PC-3 (cell line): ENCODE results near the gene CORO2A. TPM values are rescaled to one million over a fixed set of nuclear protein-coding genes. Genes with fewer than 3 reads are reported as not detected.

Experiments used
- ATAC-seq: fragments of 200-7000 bp; cut with Tn5 transposase; 2 replicates; pipeline ENCODE4 v1.9.1; 2020; ENCODE audit warnings: mild to moderate bottlenecking, moderate library complexity
- BruUV-seq: library from RNA; stranded (reverse); fragments of 400-500 nt; replicated peaks from 2 replicates; lab custom pipeline; 2021; lab: Mats Ljungman, UMichigan
- CTCF ChIA-PET: fragments of 300-600 bp; sonication (Branson Sonifier 250); formaldehyde crosslinking; loops from one replicate; lab custom pipeline; 2022; ENCODE audit warnings: antibody characterized with exemption; lab: Charles Lee
- POLR2A ChIA-PET: fragments of 300-600 bp; sonication (Branson Sonifier 250); formaldehyde crosslinking; loops from one replicate; lab custom pipeline; 2022; ENCODE audit warnings: antibody characterized with exemption; ENCODE audit not compliant: unreplicated experiment; lab: Charles Lee
- DNase-seq: peaks from one replicate; pipeline ENCODE4 v3.0.0-alpha.2; 2015
- H2AFZ ChIP-seq: fragments of 300-600 bp; sonication (generic); 2 replicates; pipeline ENCODE4 v1.6.0; 2016; ENCODE audit warnings: antibody characterized with exemption, low read length
- H3F3A ChIP-seq: fragments of 300-600 bp; sonication (generic); one replicate; pipeline ENCODE4 v1.6.0; 2017; ENCODE audit warnings: antibody characterized with exemption, low read length, control low read depth, mild to moderate bottlenecking; ENCODE audit not compliant: unreplicated experiment
- H3K27ac ChIP-seq: fragments of 300-600 bp; sonication (generic); 2 replicates; pipeline ENCODE4 v1.5.1; 2016; ENCODE audit warnings: mild to moderate bottlenecking, low read length
- H3K27me3 ChIP-seq: fragments of 300-600 bp; sonication (generic); 2 replicates; pipeline ENCODE4 v1.6.1; 2016; ENCODE audit warnings: low read length, mixed read lengths
- H3K36me3 ChIP-seq: fragments of 300-600 bp; sonication (generic); 2 replicates; pipeline ENCODE4 v1.6.1; 2016; ENCODE audit warnings: low read depth, mixed run types, low read length, mixed read lengths
- H3K4me1 ChIP-seq: fragments of 300-600 bp; sonication (generic); 2 replicates; pipeline ENCODE4 v1.5.1; 2016; ENCODE audit warnings: low read length; ENCODE audit not compliant: insufficient read depth
- H3K4me2 ChIP-seq: fragments of 300-600 bp; sonication (generic); 2 replicates; pipeline ENCODE4 v1.6.0; 2016; ENCODE audit warnings: low read length
- H3K4me3 ChIP-seq: fragments of 300-600 bp; sonication (generic); 2 replicates; pipeline ENCODE4 v1.5.1; 2016; ENCODE audit warnings: mild to moderate bottlenecking, low read length, mixed read lengths
- H3K79me2 ChIP-seq: fragments of 300-600 bp; sonication (generic); 2 replicates; pipeline ENCODE4 v1.6.1; 2017; ENCODE audit warnings: low read length, mixed read lengths
- H3K9ac ChIP-seq: fragments of 300-600 bp; sonication (generic); 2 replicates; pipeline ENCODE4 v1.6.0; 2016; ENCODE audit warnings: mild to moderate bottlenecking, low read length
- H3K9me2 ChIP-seq: fragments of 300-600 bp; sonication (generic); replicated peaks from 2 replicates; pipeline ENCODE4 v1.6.1; 2016; ENCODE audit warnings: mixed run types, low read length, mixed read lengths
- H3K9me3 ChIP-seq: fragments of 300-600 bp; sonication (generic); 2 replicates; pipeline ENCODE4 v1.6.1; 2016; ENCODE audit warnings: low read length, mixed read lengths
- H4K20me1 ChIP-seq: fragments of 300-600 bp; sonication (generic); 2 replicates; pipeline ENCODE4 v1.6.1; 2016; ENCODE audit warnings: low read length, mixed read lengths
- EZH2 ChIP-seq: fragments of 300-600 bp; sonication (generic); IDR thresholded peaks from one replicate; pipeline ENCODE4 v1.6.1; 2017; ENCODE audit warnings: antibody characterized with exemption, mild to moderate bottlenecking, low read length; ENCODE audit not compliant: unreplicated experiment
- EZH2phosphoT487 ChIP-seq: fragments of 300-600 bp; sonication (generic); IDR thresholded peaks from 2 replicates; pipeline ENCODE4 v1.6.1; 2018; ENCODE audit warnings: mild to moderate bottlenecking, antibody characterized with exemption, low read length, borderline replicate concordance
- intact Hi-C: fragments of 100-400 bp; cut with micrococcal nuclease; formaldehyde crosslinking; loops from 2 replicates; pipeline ENCODE4 v1.9.0; 2023
- total RNA-seq: library from RNA; depleted of rRNA; stranded (reverse); fragments of >200 nt; gene quantifications from 2 replicates; pipeline ENCODE4 v1.2.3, GENCODE V29; 2014
- TF ChIP-seq, protein P1 (sequence below): fragments of 300-600 bp; sonication (generic); conservative IDR thresholded peaks from 2 replicates; pipeline ENCODE4 v1.5.1; 2017; ENCODE audit warnings: antibody characterized with exemption, low read depth, mild to moderate bottlenecking, low read length

CORO2A gene
- total RNA-seq, 1 experiment from 2014 or later, result 2.2 TPM

DNA sequence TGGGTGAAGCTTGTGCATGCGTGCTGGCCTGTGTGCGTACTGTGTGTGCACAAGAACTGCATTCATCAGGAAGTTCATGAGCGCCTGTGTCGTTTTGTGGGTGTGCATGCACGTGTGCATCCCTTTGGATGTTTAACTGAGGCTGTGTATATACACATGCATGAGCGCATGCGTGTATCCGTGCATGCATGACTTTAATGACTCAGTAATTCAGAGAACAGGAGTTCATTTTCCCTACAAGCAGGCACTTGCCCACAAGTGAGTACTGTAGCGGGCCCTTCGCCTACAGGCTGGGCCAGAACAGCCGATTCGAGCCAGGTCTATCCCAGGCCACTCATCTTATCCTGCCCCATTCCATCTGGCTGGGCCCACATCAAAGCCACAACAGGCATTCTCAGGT, 29.8 kb downstream of the CORO2A start:
- H2AFZ ChIP-seq, result no peak overlapping the region
- CTCF ChIA-PET, result no interaction called here

DNA sequence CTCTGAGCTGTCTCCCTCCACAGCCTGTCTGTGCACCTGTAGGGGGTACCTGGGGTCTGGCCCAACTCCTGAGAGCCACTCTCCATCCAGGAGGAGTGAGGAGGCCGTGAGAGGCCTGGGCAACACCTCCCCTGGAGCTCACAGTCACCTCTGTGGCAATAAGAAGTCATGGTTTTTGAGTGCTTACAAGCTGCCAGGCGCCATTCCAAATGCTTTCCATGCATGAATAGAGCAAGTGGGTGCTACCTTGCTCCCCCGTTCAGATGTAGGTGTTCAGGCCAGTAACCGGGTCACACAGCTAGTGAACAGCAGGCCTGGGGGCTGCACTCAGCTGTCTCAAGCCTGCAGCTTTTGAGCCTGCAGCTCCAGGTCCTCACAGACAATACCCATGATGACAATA, 30.6 kb downstream of the CORO2A start:
- no TSS peak for BruUV-seq
- no peak for DNase-seq
- Histone ChIP-seq H4K20me1 (no peaks in the 10 kb centered on the region), H3K9ac (no peak overlapping the region), H3K27ac (no peak overlapping the region), H3K9me3 (no peaks in the 10 kb centered on the region), H3F3A (no peaks in the 10 kb centered on the region), H3K27me3 (no peaks in the 10 kb centered on the region), H2AFZ (no peak overlapping the region), H3K4me3 (no peak overlapping the region), H3K9me2 (no peaks in the 10 kb centered on the region), H3K36me3 (no peaks in the 10 kb centered on the region), H3K79me2 (no peaks in the 10 kb centered on the region), H3K4me2 (no peak overlapping the region), H3K4me1 (peaks cover 20% of the 10 kb centered on the region)
- POLR2A ChIA-PET, result no interaction called here
- CTCF ChIA-PET, result no interaction called here
- no peak for ATAC-seq
- TF ChIP-seq, protein P1, sequence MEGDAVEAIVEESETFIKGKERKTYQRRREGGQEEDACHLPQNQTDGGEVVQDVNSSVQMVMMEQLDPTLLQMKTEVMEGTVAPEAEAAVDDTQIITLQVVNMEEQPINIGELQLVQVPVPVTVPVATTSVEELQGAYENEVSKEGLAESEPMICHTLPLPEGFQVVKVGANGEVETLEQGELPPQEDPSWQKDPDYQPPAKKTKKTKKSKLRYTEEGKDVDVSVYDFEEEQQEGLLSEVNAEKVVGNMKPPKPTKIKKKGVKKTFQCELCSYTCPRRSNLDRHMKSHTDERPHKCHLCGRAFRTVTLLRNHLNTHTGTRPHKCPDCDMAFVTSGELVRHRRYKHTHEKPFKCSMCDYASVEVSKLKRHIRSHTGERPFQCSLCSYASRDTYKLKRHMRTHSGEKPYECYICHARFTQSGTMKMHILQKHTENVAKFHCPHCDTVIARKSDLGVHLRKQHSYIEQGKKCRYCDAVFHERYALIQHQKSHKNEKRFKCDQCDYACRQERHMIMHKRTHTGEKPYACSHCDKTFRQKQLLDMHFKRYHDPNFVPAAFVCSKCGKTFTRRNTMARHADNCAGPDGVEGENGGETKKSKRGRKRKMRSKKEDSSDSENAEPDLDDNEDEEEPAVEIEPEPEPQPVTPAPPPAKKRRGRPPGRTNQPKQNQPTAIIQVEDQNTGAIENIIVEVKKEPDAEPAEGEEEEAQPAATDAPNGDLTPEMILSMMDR, result no peak
- no peak for TF ChIP-seq EZH2phosphoT487
- TF ChIP-seq EZH2, result no peak
- intact Hi-C loops, result no loop called here

More for the DNA sequence above, 29.8 kb downstream of the CORO2A start:
- H3K9me3 ChIP-seq, result no peaks in the 10 kb centered on the region
- DNase-seq, result no peak
- peaks cover 12% of the 10 kb centered on the region for H3K4me1 ChIP-seq
- no peak overlapping the region for H3K9ac ChIP-seq
- H3K9me2 ChIP-seq, result no peaks in the 10 kb centered on the region
- intact Hi-C loops, result no loop called here
- no peak for ATAC-seq
- H3K79me2 ChIP-seq, result no peaks in the 10 kb centered on the region
- H4K20me1 ChIP-seq, result no peaks in the 10 kb centered on the region
- no peaks in the 10 kb centered on the region for H3K27me3 ChIP-seq
- TF ChIP-seq EZH2, result no peak
- TF ChIP-seq, protein P1, result no peak
- no peak for TF ChIP-seq EZH2phosphoT487
- no peak overlapping the region for H3K27ac ChIP-seq
- POLR2A ChIA-PET, result no interaction called here
- H3K36me3 ChIP-seq, result no peaks in the 10 kb centered on the region
- BruUV-seq, result no TSS peak
- no peak overlapping the region for H3K4me3 ChIP-seq
- no peaks in the 10 kb centered on the region for H3F3A ChIP-seq
- H3K4me2 ChIP-seq, result no peak overlapping the region

DNA sequence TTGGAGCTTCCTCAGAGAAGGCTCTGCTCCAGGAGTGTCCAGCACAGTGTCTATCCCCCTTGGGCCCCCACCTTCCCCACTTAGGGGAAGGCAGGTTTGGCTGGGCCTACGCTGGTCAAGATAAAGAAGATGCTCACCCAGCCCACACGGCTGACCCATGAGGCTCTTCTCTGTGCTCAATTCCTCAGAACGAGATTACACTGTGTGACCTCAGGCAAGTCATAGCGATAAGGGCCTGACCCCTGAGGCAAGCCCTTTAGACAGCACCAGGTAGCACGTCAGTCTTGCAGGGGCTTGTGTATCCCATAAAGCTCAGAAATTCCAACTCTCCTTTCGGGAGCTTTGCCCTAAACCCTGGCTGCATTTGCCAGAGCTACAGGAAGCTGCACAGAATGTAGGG, 32.6 kb downstream of the CORO2A start:
- DNase-seq (no peak), ATAC-seq (no peak)
- Histone ChIP-seq H3K36me3 (no peaks in the 10 kb centered on the region), H3K4me2 (no peak overlapping the region), H3K9me3 (no peaks in the 10 kb centered on the region), H3K27me3 (no peaks in the 10 kb centered on the region), H2AFZ (no peak overlapping the region), H3K9ac (no peak overlapping the region), H3K4me1 (peaks cover 29% of the 10 kb centered on the region), H3K79me2 (no peaks in the 10 kb centered on the region), H3K9me2 (no peaks in the 10 kb centered on the region), H3K27ac (no peak overlapping the region), H3F3A (no peaks in the 10 kb centered on the region), H4K20me1 (no peaks in the 10 kb centered on the region), H3K4me3 (no peak overlapping the region)
- TF ChIP-seq EZH2 (no peak), EZH2phosphoT487 (no peak)
- TF ChIP-seq, protein P1, result no peak
- intact Hi-C loops, result loop anchor here (5.0 kb wide), 1 partner anchor 37 kb away; no protein-coding TSS in a partner anchor
- POLR2A ChIA-PET, result no interaction called here
- CTCF ChIA-PET, result no interaction called here
- BruUV-seq, result no TSS peak
